ENCODE measurements around the gene NKX2-4.

- TF ChIP-seq CTCF (IDR thresholded peaks at IDR 0.05) (no peak), POLR2A (IDR thresholded peaks at IDR 0.05) (no peak)
Observed at GRCh38 chr20:21421601-21422236, 24.4 kb upstream of the NKX2-4 start.
